Measurements from ENCODE around the gene ELMO3.

Gene ELMO3

DNA sequence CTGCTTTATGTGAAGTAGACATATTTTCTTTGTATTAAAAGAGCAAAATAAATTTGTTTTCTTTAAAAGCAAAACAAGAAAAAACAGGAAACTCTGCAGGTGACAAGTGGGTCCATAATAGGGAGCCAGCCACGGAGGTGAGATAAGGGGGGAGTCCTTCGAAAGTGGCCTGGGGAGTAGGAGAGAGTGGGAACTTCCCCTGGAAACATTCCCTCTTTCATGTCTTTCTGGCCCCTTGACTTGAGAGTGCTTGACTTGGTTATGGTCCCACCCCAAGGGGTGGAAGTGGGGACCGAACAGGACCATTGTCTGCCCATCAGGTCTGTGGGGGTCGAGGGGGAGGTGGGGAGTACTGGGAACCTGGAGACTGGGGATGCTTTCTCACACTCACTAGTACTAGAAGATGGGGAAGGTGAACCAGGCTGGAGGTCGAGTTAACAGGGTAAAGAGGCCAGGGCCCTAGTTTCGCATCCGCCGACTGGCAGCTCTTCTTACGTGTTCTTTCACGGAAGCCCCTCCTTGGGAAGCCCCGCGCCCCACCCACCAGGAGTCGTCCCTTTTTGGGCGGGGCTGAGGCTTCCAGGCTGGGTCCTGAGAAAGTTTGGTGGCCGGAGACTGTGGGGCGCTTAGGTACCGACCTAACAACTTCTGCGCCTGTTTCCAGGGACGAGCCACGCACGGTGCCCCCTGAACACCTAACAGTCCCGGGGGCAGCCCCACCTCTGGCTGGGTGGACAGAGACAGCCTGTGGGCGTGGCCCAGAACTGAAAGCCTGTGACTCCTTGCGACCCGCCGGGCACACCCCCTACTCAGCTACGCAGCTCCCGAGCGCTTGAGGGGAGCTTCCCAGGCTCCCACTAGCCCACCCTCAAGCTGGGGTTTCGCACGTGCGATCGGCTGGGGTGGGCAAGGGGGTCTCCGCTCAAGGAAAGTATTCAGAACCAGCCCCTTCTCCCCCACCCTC is 40.0 kb upstream of the ELMO3 start:
- DNase-seq (ENCODE audit: insufficient read length, low spot score) (no peak), FAIRE-seq (no peak)
- no peak for TF ChIP-seq CTCF (IDR thresholded peaks at IDR 0.05; ENCODE audit: insufficient read depth, missing control alignments)

DNA sequence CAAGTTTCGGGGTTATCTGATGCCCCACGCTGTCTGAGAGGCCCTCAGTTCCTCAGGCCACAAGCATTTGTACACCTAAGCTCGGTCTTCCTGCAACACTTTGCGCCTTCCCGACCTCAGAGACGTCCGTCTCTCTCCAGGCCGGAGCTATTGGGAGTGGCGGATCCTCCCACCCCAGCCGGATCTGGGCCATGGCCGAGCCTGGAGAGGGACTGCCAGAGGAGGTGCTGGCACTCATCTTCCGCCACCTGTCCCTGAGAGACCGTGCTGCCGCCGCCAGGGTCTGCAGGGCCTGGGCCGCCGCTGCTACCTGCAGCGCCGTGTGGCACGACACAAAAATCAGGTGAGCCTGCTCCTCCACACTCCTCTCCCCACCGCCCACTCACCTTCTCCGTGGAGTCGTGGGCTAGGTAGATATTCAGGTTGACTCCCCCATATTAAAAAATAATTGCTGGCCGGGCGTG is 37.3 kb upstream of the ELMO3 start:
- DNase-seq (ENCODE audit: insufficient read length, low spot score), result no peak
- no peak for FAIRE-seq
- no peak for TF ChIP-seq CTCF (IDR thresholded peaks at IDR 0.05; ENCODE audit: insufficient read depth, missing control alignments)

DNA sequence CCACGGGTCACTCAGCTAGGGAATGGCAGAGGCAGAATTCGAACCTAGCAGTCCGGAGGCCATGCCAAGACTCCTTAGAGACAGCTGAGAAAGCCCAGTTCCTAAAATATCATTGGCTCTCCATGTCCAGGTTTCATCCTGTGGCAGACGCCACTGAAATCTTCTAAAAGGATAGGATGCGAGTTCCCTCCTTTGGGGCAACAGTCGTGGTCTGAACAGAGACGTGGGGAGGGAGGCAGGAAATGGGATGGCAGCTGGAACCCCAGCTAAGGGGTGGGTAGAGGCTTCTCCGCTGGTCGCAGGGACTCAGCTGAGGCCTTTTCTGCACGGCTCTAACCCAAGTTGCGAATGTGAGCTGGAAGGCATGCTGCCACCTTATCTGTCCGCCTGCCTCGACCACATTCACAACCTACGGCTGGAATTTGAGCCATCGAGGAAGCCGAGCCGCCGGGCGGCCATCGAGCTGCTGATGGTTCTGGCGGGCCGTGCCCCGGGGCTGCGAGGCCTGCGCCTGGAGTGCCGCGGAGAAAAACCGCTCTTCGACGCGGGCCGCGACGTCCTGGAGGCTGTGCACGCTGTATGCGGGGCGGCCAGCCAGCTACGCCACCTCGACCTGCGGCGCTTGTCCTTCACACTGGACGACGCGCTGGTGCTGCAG is 36.3 kb upstream of the ELMO3 start:
- FAIRE-seq (no peak), DNase-seq (ENCODE audit: insufficient read length, low spot score) (no peak)
- TF ChIP-seq CTCF (IDR thresholded peaks at IDR 0.05; ENCODE audit: insufficient read depth, missing control alignments), result no peak

- DNase-seq (ENCODE audit: insufficient read length, low spot score) (no peak), FAIRE-seq (no peak)
Measured at GRCh38 chr16:67163164-67163998, 35.5 kb upstream of the ELMO3 start.

GRCh38 chr16:67163999-67164558 is 34.9 kb upstream of the ELMO3 start:
- TF ChIP-seq CTCF (IDR thresholded peaks at IDR 0.05; ENCODE audit: insufficient read depth, missing control alignments), result no peak
- DNase-seq (ENCODE audit: insufficient read length, low spot score) (no peak), FAIRE-seq (no peak)

More at GRCh38 chr16:67163164-67163998, 35.5 kb upstream of the ELMO3 start:
- no peak for TF ChIP-seq CTCF (IDR thresholded peaks at IDR 0.05; ENCODE audit: insufficient read depth, missing control alignments)

DNA sequence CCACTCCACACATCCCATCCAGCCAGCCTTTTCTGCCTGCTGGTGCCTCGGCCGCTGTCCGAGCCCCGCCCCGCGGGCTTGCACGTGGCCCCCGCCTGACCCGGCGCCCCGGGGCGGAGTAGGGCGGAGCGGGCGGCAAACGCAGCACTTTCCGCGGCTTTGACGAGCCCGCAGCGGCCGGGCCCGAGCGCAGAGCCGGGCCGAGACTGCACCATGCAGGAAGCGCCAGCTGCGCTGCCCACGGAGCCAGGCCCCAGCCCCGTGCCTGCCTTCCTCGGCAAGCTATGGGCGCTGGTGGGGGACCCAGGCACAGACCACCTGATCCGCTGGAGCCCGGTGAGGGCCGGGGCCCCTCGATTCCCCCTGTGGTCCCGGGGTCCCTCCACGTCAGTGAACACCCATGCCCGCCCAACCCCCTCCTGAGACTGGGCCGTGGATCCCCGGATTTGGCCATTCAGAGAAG is 34.3 kb upstream of the ELMO3 start, which contains the start of gene HSF4:
TSS of gene HSF4 (plus strand) at position 147 of the 463 bp plus-strand sequence. CDS start at position 214, 67 bp downstream.
- TF ChIP-seq CTCF (IDR thresholded peaks at IDR 0.05; ENCODE audit: insufficient read depth, missing control alignments), result no peak
- DNase-seq (ENCODE audit: insufficient read length, low spot score), result no peak
- no peak for FAIRE-seq
